Measurements from ENCODE around the gene CD300E.

GRCh38 chr17:74598346-74599022, 25.1 kb downstream of the CD300E start:
- TF ChIP-seq NFE2L2 (IDR thresholded peaks at IDR 0.05; ENCODE audit: low read length) (no peak), JUND (CRISPR knock-in tag; IDR thresholded peaks at IDR 0.05) (no peak), HNRNPH1 (optimal IDR thresholded peaks at IDR 0.05; ENCODE audit: low read depth, low read length) (no peak), CTCF (CRISPR knock-in tag; IDR thresholded peaks at IDR 0.05) (no peak), EZH2 (conservative IDR thresholded peaks at IDR 0.05; ENCODE audit: low read depth, low read length) (no peak), HNF4G (IDR thresholded peaks at IDR 0.05; ENCODE audit: borderline replicate concordance, low read depth, low read length) (no peak), HNF4G (CRISPR knock-in tag; IDR thresholded peaks at IDR 0.05; ENCODE audit: borderline replicate concordance, low read depth) (no peak), HINFP (CRISPR knock-in tag; IDR thresholded peaks at IDR 0.05; ENCODE audit: low read depth) (no peak)

All from HepG2 (cell line).